Naive thymus-derived CD4-positive, alpha-beta T cell (primary cell): ENCODE measurements around the gene PBX4. TPM values are rescaled to one million over a fixed set of nuclear protein-coding genes. Genes with fewer than 3 reads are reported as not detected.

Source experiments
- ATAC-seq: fragments of 150-1000 bp; cut with Tn5 transposase; 2 replicates; pipeline ENCODE4 v1.10.0; 2021; ENCODE audit warnings: mild to moderate bottlenecking, moderate library complexity
- CTCF ChIA-PET: fragments of 350-600 bp; sonication (Branson Sonifier 250); formaldehyde crosslinking; loops from one replicate; lab custom pipeline; 2021; ENCODE audit warnings: antibody characterized with exemption; lab: Charles Lee
- POLR2A ChIA-PET: fragments of 350-600 bp; sonication (Branson Sonifier 250); formaldehyde crosslinking; loops from one replicate; lab custom pipeline; 2021; ENCODE audit warnings: antibody characterized with exemption, inconsistent platforms; lab: Charles Lee
- DNase-seq, 9 donors: peaks; one replicate each; pipeline versions ENCODE4 v3.0.0 to v3.0.0-alpha.2; 2020 to 2022; ENCODE audit warnings: mixed read lengths in 1 of 9
- H3K27ac ChIP-seq: one replicate; pipeline ENCODE4 v1.7.0; 2013; ENCODE audit warnings: mild to moderate bottlenecking, low read depth, low read length, moderate library complexity
- H3K27me3 ChIP-seq, 2 donors: one replicate each; pipeline ENCODE4 v1.7.0; 2013; ENCODE audit warnings: low read length in 2 of 2, mild to moderate bottlenecking in 2 of 2, moderate library complexity in 2 of 2; ENCODE audit not compliant: control insufficient read depth in 2 of 2, insufficient read depth in 2 of 2
- H3K36me3 ChIP-seq, 3 experiments: 1 replicate in 2 of 3; 2 replicates in 1 of 3; pipeline ENCODE4 v1.7.0; 2013; ENCODE audit warnings: low read length in 3 of 3, mild to moderate bottlenecking in 3 of 3, moderate library complexity in 1 of 3; ENCODE audit not compliant: insufficient read depth in 3 of 3, control insufficient read depth in 2 of 3
- H3K4me1 ChIP-seq, 2 donors: one replicate each; pipeline ENCODE4 v1.7.0; 2013; ENCODE audit warnings: low read length in 2 of 2, mild to moderate bottlenecking in 2 of 2, moderate library complexity in 1 of 2; ENCODE audit not compliant: control insufficient read depth in 2 of 2, insufficient read depth in 2 of 2
- H3K4me3 ChIP-seq: 2 replicates; pipeline ENCODE4 v1.7.0; 2013; ENCODE audit warnings: mild to moderate bottlenecking, low read length
- H3K9me3 ChIP-seq, 3 experiments: 1 replicate in 2 of 3; 2 replicates in 1 of 3; pipeline ENCODE4 v1.7.0; 2013; ENCODE audit warnings: low read length in 3 of 3; ENCODE audit not compliant: control insufficient read depth in 2 of 3
- H3K27ac Mint-ChIP-seq, 9 donors: one replicate each; pipeline ENCODE4 v1.8.0; 2020 to 2022; ENCODE audit warnings: mixed read lengths in 9 of 9, mild to moderate bottlenecking in 8 of 9, moderate library complexity in 5 of 9, inconsistent platforms in 2 of 9
- H3K27me3 Mint-ChIP-seq, 5 donors: one replicate each; pipeline ENCODE4 v1.8.0; 2021 to 2022; ENCODE audit warnings: mixed read lengths in 5 of 5, mild to moderate bottlenecking in 1 of 5
- H3K36me3 Mint-ChIP-seq, 5 donors: one replicate each; pipeline ENCODE4 v1.8.0; 2020 to 2022; ENCODE audit warnings: mixed read lengths in 5 of 5, mild to moderate bottlenecking in 3 of 5, inconsistent platforms in 1 of 5
- H3K4me1 Mint-ChIP-seq, 7 donors: one replicate each; pipeline ENCODE4 v1.8.0; 2020 to 2022; ENCODE audit warnings: mixed read lengths in 7 of 7, mild to moderate bottlenecking in 3 of 7, inconsistent platforms in 1 of 7
- H3K4me3 Mint-ChIP-seq, 10 donors: one replicate each; pipeline ENCODE4 v1.8.0; 2020 to 2022; ENCODE audit warnings: mild to moderate bottlenecking in 10 of 10, mixed read lengths in 10 of 10, moderate library complexity in 6 of 10, inconsistent platforms in 2 of 10
- H3K9me3 Mint-ChIP-seq, 11 donors: one replicate each; pipeline ENCODE4 v1.8.0; 2020 to 2022; ENCODE audit warnings: mixed read lengths in 11 of 11, mild to moderate bottlenecking in 4 of 11, inconsistent platforms in 1 of 11, moderate library complexity in 1 of 11
- intact Hi-C, 2 donors: fragments of 100-400 bp; cut with micrococcal nuclease; formaldehyde crosslinking; loops; one replicate each; pipeline ENCODE4 v1.15.1; 2023
- polyA plus RNA-seq, 2 donors: library from polyadenylated mRNA; unstranded; fragments of 300-500 nt; fragmentation: Illumina TruSeq; gene quantifications; one replicate each; pipeline ENCODE4 v1.2.3, GENCODE V29; 2021
- total RNA-seq, 6 experiments: library from RNA in 5 of 6; stranded (reverse) in 5 of 6; gene quantifications; 1 replicate in 5 of 6; 2 replicates in 1 of 6; pipeline ENCODE4 v1.2.3 and lab custom pipeline; 2021 to 2026

PBX4 gene
- total and polyA plus RNA-seq, 7 experiments from 2014 or later: 3.8 to 42.7 (median 30.9) TPM

DNA sequence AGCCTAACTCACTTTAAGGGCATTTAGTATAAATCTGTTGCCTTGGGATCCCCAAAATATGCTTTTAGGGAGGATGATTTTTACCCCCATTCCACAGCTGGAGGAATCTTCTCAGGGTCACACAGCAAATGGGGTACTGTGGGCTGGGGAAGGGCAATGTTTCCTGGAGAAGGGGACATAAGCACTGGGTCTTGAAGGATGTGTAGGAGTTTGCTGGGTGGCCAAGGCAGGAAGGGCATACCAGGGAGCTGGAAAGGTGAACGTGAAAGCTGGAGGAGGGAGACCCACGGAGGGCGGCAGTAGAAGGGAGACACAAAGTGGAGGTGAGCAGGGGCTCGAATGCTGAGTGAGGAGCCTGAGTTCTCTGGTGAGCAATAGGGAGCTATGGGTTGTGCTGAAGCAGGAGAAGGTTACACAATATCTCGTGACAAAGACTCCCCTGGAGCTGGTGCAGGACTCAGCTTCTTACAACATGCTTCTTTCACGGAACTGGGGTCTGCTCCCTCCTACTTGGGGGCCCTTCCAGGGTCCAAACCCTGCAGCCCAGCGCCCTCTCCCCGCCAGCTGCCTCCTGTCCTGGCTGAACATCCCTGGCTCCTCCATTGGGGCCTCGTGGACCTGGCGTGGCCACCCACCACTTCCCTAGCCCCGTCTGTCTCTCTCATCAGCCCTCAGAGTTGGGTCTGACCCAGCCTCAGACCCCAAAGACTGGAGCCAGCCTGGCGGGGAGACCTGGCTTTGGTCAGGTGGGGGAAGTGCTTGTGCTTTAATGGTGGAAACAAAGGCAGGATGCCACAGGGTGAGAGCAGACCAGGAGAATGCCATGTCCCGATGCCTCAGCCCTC is 69.3 kb downstream of the PBX4 start:
- H3K27ac ChIP-seq: no peak overlapping the region
- ChIA-PET CTCF (interaction anchor here (1.1 kb wide), 1 partner anchor 11 kb away, joined by 3 read pairs; no protein-coding TSS in a partner anchor), POLR2A (interaction anchor here (0.6 to 1.3 kb wide), 3 partner anchors 39 to 130 kb away, joined by 3 to 4 read pairs (median 3); no protein-coding TSS in a partner anchor)
- H3K4me1 ChIP-seq: no peaks in the 10 kb centered on the region
- Mint-ChIP-seq H3K9me3 (no peaks in the 10 kb centered on the region), H3K27me3 (no peaks in the 10 kb centered on the region), H3K27ac (peak overlapping the region in 1 of 9 donors; percentile 53), H3K36me3 (no peaks in the 10 kb centered on the region), H3K4me1 (peaks cover 0 to 3% (median 0%) of the 10 kb centered on the region in 7 donors), H3K4me3 (no peak overlapping the region)
- intact Hi-C loops: no loop called here
- DNase-seq: no peak
- no peaks in the 10 kb centered on the region for H3K9me3 ChIP-seq
- H3K27me3 ChIP-seq: no peaks in the 10 kb centered on the region
- no peaks in the 10 kb centered on the region for H3K36me3 ChIP-seq
- no peak overlapping the region for H3K4me3 ChIP-seq
- peak; percentile 39 for ATAC-seq

- DNase-seq: no peak
- ChIA-PET CTCF (interaction anchor here (1.1 kb wide), 1 partner anchor 9 kb away, joined by 3 read pairs; no protein-coding TSS in a partner anchor), POLR2A (interaction anchor here (0.6 to 1.5 kb wide), 3 partner anchors 9 to 81 kb away, joined by 3 to 4 read pairs (median 3); no protein-coding TSS in a partner anchor)
These were observed 70.7 kb downstream of the PBX4 start for GRCh38 chr19:19547674-19548336.

DNA sequence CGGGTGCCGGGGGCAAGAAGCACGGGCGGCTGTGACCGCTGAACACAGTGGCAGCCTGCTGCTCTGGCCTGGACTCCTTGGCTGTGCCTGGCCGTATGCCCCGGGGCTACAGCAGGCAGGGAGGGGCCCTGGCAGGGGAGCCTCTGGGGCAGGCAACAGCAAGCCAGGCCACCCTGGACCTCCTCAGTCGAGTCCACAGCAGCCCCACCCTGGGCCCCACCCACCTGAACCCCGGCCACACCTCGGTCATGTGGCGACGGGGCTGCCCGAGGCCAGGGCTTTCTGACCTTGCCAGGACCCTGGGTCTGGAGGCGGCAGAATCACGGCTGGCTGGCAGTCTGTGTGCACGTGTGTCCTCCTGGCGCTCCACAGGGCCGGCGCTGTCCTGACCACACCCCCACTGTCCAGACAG is 71.7 kb downstream of the PBX4 start:
- DNase-seq: no peak
- intact Hi-C loops: no loop called here
- Histone ChIP-seq H3K4me3 (no peak overlapping the region), H3K9me3 (no peaks in the 10 kb centered on the region), H3K36me3 (no peaks in the 10 kb centered on the region), H3K4me1 (peaks cover 3 to 4% of the 10 kb centered on the region in 2 donors), H3K27ac (no peak overlapping the region), H3K27me3 (no peaks in the 10 kb centered on the region)
- peak overlapping the region in 1 of 9 donors; percentile 42 for H3K27ac Mint-ChIP-seq
- peaks cover 0 to 10% (median 8%) of the 10 kb centered on the region in 7 donors for H3K4me1 Mint-ChIP-seq
- ChIA-PET CTCF (no interaction called here), POLR2A (interaction anchor here (1.5 kb wide), 1 partner anchor 82 kb away, joined by 3 read pairs; no protein-coding TSS in a partner anchor)
- H3K4me3 Mint-ChIP-seq: no peak overlapping the region
- H3K9me3 Mint-ChIP-seq: no peaks in the 10 kb centered on the region
- no peaks in the 10 kb centered on the region for H3K27me3 Mint-ChIP-seq
- no peak for ATAC-seq
- H3K36me3 Mint-ChIP-seq: no peaks in the 10 kb centered on the region

More at GRCh38 chr19:19547674-19548336, 70.7 kb downstream of the PBX4 start:
- Mint-ChIP-seq H3K36me3 (no peaks in the 10 kb centered on the region), H3K4me3 (no peak overlapping the region), H3K27me3 (no peaks in the 10 kb centered on the region), H3K4me1 (peaks cover 0 to 3% (median 0%) of the 10 kb centered on the region in 7 donors), H3K9me3 (no peaks in the 10 kb centered on the region), H3K27ac (no peak overlapping the region)
- ATAC-seq: no peak
- intact Hi-C loops: no loop called here
- no peaks in the 10 kb centered on the region for H3K27me3 ChIP-seq
- no peak overlapping the region for H3K4me3 ChIP-seq
- H3K36me3 ChIP-seq: no peaks in the 10 kb centered on the region
- H3K9me3 ChIP-seq: no peaks in the 10 kb centered on the region
- H3K4me1 ChIP-seq: no peaks in the 10 kb centered on the region
- no peak overlapping the region for H3K27ac ChIP-seq

GRCh38 chr19:19545707-19546106 is 72.8 kb downstream of the PBX4 start:
- Mint-ChIP-seq H3K36me3 (no peaks in the 10 kb centered on the region), H3K4me1 (peaks cover 0 to 17% (median 13%) of the 10 kb centered on the region in 7 donors), H3K4me3 (no peak overlapping the region), H3K27me3 (peaks cover 0 to 4% (median 0%) of the 10 kb centered on the region in 5 donors), H3K9me3 (no peaks in the 10 kb centered on the region), H3K27ac (no peak overlapping the region)
- POLR2A ChIA-PET: no interaction called here
- DNase-seq (no peak), ATAC-seq (no peak)
- no peak overlapping the region for H3K27ac ChIP-seq
- H3K36me3 ChIP-seq: no peaks in the 10 kb centered on the region
- intact Hi-C loops: no loop called here
- peaks cover 8 to 14% of the 10 kb centered on the region in 2 donors for H3K4me1 ChIP-seq
- no peak overlapping the region for H3K4me3 ChIP-seq
- no peaks in the 10 kb centered on the region for H3K9me3 ChIP-seq
- no peaks in the 10 kb centered on the region for H3K27me3 ChIP-seq
- CTCF ChIA-PET: no interaction called here

GRCh38 chr19:19544954-19545591 is 73.4 kb downstream of the PBX4 start:
- ATAC-seq: no peak
- Mint-ChIP-seq H3K36me3 (no peaks in the 10 kb centered on the region), H3K27me3 (peaks cover 0 to 7% (median 0%) of the 10 kb centered on the region in 5 donors), H3K4me1 (peaks cover 0 to 20% (median 13%) of the 10 kb centered on the region in 7 donors), H3K4me3 (no peak overlapping the region), H3K27ac (no peak overlapping the region), H3K9me3 (no peaks in the 10 kb centered on the region)
- CTCF ChIA-PET: no interaction called here
- Histone ChIP-seq H3K27ac (no peak overlapping the region), H3K9me3 (no peaks in the 10 kb centered on the region), H3K36me3 (no peaks in the 10 kb centered on the region), H3K4me1 (peaks cover 8 to 16% of the 10 kb centered on the region in 2 donors), H3K27me3 (no peaks in the 10 kb centered on the region), H3K4me3 (no peak overlapping the region)
- intact Hi-C loops: loop anchor here in 1 of 2 donors (5.0 kb wide), 1 partner anchor 322 kb away; the partner anchor contains the start of gene ZNF253
- POLR2A ChIA-PET: no interaction called here
- DNase-seq: no peak

DNA sequence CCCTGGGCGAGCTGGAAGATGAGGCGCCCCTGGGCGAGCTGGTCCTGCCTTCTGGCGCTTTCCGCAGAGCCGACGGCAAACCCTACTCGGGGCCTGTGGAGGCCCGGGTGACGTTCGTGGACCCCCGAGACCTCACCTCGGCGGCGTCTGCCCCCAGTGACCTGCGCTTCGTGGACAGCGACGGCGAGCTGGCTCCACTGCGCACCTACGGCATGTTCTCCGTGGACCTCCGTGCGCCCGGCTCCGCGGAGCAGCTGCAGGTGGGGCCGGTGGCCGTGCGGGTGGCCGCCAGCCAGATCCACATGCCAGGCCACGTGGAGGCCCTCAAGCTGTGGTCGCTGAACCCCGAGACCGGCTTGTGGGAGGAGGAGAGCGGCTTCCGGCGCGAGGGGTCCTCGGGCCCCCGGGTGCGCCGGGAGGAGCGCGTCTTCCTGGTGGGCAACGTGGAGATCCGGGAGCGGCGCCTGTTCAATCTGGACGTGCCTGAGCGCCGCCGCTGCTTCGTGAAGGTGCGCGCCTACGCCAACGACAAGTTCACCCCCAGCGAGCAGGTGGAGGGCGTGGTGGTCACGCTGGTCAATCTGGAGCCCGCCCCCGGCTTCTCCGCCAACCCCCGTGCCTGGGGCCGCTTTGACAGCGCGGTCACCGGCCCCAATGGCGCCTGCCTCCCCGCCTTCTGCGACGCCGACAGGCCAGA is 74.1 kb downstream of the PBX4 start:
- no peak overlapping the region for H3K4me3 Mint-ChIP-seq
- no peak overlapping the region for H3K27ac Mint-ChIP-seq
- intact Hi-C loops: loop anchor here in 1 of 2 donors (5.0 kb wide), 1 partner anchor 323 kb away; the partner anchor contains the start of gene ZNF253
- ChIA-PET POLR2A (no interaction called here), CTCF (no interaction called here)
- no peaks in the 10 kb centered on the region for H3K36me3 Mint-ChIP-seq
- no peak overlapping the region for H3K4me3 ChIP-seq
- no peak for DNase-seq
- no peak for ATAC-seq
- no peak overlapping the region for H3K27ac ChIP-seq
- H3K27me3 ChIP-seq: no peaks in the 10 kb centered on the region
- H3K9me3 ChIP-seq: no peaks in the 10 kb centered on the region
- no peaks in the 10 kb centered on the region for H3K36me3 ChIP-seq
- no peaks in the 10 kb centered on the region for H3K9me3 Mint-ChIP-seq
- H3K4me1 ChIP-seq: peaks cover 8 to 16% of the 10 kb centered on the region in 2 donors
- peaks cover 0 to 9% (median 0%) of the 10 kb centered on the region in 5 donors for H3K27me3 Mint-ChIP-seq
- peaks cover 0 to 20% (median 13%) of the 10 kb centered on the region in 7 donors for H3K4me1 Mint-ChIP-seq
